SH-SY5Y (cell line): ENCODE data around the gene CLEC7A.

ENCODE experiments used
- GATA2 ChIP-seq: IDR thresholded peaks from 2 replicates; pipeline ENCODE4 v1.6.1; 2011; ENCODE audit warnings: mild to moderate bottlenecking, low read depth, low read length
- GATA3 ChIP-seq: IDR thresholded peaks from 2 replicates; pipeline ENCODE4 v1.6.1; 2011; ENCODE audit warnings: low read depth, mild to moderate bottlenecking, low read length, moderate library complexity

- TF ChIP-seq GATA2 (no peak), GATA3 (no peak)
Observed at GRCh38 chr12:10088955-10089900, 40.8 kb downstream of the CLEC7A start.
